Gastroesophageal sphincter (tissue), 3 donors: ENCODE data around the gene SYNJ2.

Source experiments
- EP300 ChIP-seq: sonication (generic); formaldehyde crosslinking; IDR thresholded peaks from one replicate; pipeline ENCODE4 v1.6.1; 2017; ENCODE audit warnings: antibody characterized with exemption, mild to moderate bottlenecking
- POLR2AphosphoS5 ChIP-seq: sonication (generic); formaldehyde crosslinking; IDR thresholded peaks from one replicate; pipeline ENCODE4 v1.6.1; 2017; ENCODE audit warnings: antibody characterized with exemption
- TF ChIP-seq, protein P1 (sequence below), 4 experiments: fragments of 200-600 bp in 2 of 4; fragments of 450-650 bp in 2 of 4; sonication (generic) in 1 of 4; IDR thresholded peaks; one replicate each; pipeline ENCODE4 v1.5.1; 2017 to 2019; ENCODE audit warnings: antibody characterized with exemption in 4 of 4, mild to moderate bottlenecking in 2 of 4, moderate library complexity in 2 of 4

DNA sequence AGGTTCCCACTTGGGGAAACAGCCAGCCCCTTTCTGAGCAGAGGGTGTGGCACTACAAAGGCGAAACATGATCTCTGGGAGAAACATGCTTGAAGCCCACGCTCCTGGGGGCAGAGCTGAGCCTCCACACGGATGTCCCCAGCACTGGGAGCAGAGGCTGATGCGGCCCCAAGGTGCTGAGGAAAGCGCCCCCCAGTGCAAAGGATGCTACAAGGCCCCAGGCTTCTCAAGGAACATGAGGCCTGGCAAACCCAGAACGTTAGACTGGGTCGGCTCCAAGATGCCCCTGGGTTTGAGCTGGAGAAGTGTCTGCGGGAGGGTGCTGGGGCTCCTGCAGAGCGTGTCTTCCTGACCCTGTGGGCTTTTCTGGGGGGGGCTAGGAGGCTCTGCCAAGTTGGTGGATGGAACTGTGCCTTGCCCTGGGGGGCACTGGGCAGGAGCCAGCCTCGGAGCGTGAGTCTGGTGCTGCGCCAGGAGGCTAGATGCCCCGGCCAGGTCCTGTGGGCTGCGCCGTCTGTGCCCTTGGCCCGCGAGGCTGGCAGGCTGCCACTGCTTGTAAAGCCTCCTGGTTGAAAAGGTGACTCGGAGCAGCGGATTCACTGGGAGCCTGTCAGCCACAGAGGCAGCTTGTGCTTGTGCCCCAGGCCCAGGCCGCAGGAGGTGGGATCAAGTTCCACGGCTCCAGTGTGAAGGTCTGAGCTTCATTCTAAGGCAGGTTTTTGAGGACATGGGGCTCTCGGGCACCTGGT, 8.1 kb downstream of the SYNJ2 start:
- TF ChIP-seq, protein P1, sequence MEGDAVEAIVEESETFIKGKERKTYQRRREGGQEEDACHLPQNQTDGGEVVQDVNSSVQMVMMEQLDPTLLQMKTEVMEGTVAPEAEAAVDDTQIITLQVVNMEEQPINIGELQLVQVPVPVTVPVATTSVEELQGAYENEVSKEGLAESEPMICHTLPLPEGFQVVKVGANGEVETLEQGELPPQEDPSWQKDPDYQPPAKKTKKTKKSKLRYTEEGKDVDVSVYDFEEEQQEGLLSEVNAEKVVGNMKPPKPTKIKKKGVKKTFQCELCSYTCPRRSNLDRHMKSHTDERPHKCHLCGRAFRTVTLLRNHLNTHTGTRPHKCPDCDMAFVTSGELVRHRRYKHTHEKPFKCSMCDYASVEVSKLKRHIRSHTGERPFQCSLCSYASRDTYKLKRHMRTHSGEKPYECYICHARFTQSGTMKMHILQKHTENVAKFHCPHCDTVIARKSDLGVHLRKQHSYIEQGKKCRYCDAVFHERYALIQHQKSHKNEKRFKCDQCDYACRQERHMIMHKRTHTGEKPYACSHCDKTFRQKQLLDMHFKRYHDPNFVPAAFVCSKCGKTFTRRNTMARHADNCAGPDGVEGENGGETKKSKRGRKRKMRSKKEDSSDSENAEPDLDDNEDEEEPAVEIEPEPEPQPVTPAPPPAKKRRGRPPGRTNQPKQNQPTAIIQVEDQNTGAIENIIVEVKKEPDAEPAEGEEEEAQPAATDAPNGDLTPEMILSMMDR (IDR thresholded peaks at IDR 0.05), result no peak
- TF ChIP-seq POLR2AphosphoS5, result no peak
- TF ChIP-seq EP300, result no peak
